ENCODE data around the gene NOL11.

DNA sequence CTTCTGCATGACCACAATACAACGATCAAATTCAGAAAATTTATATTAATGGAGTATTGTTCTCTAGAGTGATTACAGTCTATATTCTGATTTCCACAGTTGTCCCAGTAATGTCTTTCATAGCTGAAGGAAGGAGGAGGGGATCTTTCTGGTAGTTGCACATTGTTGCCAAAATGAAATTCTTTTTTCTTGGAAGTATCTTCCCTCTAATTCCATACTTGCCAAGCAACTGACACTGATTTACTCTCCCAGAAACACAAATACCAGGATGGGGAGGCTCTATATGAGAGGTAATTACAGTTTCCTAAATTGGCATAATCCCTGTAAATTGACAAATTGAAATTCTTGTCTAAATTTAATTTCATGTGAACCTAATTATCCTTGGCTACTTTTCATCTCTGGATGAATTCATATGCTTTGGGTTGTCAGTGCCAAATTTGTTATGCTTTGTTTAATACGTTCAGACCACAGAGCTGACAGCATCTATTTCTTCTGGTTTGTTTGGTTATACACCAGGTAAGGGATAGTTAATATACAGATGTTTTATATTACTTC lies 30.0 kb downstream of the NOL11 start:
- TF ChIP-seq FOXJ3 (CRISPR knock-in tag; IDR thresholded peaks at IDR 0.05; ENCODE audit: borderline replicate concordance) (no peak), ZBTB21 (CRISPR knock-in tag; IDR thresholded peaks at IDR 0.05; ENCODE audit: borderline replicate concordance) (no peak), SP1 (CRISPR knock-in tag; conservative IDR thresholded peaks at IDR 0.05) (no peak), ATF1 (CRISPR knock-in tag; IDR thresholded peaks at IDR 0.05) (no peak), TEAD1 (CRISPR knock-in tag; IDR thresholded peaks at IDR 0.05) (no peak), NFATC4 (CRISPR knock-in tag; IDR thresholded peaks at IDR 0.05) (no peak), CREB1 (CRISPR knock-in tag; IDR thresholded peaks at IDR 0.05) (no peak), ZNF416 (CRISPR knock-in tag; IDR thresholded peaks at IDR 0.05) (no peak)
- TF ChIP-seq, protein P1, sequence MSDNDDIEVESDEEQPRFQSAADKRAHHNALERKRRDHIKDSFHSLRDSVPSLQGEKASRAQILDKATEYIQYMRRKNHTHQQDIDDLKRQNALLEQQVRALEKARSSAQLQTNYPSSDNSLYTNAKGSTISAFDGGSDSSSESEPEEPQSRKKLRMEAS (CRISPR knock-in tag; IDR thresholded peaks at IDR 0.05): no peak
- TF ChIP-seq, protein P2, sequence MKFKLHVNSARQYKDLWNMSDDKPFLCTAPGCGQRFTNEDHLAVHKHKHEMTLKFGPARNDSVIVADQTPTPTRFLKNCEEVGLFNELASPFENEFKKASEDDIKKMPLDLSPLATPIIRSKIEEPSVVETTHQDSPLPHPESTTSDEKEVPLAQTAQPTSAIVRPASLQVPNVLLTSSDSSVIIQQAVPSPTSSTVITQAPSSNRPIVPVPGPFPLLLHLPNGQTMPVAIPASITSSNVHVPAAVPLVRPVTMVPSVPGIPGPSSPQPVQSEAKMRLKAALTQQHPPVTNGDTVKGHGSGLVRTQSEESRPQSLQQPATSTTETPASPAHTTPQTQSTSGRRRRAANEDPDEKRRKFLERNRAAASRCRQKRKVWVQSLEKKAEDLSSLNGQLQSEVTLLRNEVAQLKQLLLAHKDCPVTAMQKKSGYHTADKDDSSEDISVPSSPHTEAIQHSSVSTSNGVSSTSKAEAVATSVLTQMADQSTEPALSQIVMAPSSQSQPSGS (CRISPR knock-in tag; IDR thresholded peaks at IDR 0.05; ENCODE audit: borderline replicate concordance, low read depth): no peak
- TF ChIP-seq, protein P3, sequence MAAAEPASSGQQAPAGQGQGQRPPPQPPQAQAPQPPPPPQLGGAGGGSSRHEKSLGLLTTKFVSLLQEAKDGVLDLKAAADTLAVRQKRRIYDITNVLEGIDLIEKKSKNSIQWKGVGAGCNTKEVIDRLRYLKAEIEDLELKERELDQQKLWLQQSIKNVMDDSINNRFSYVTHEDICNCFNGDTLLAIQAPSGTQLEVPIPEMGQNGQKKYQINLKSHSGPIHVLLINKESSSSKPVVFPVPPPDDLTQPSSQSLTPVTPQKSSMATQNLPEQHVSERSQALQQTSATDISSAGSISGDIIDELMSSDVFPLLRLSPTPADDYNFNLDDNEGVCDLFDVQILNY (CRISPR knock-in tag; IDR thresholded peaks at IDR 0.05): no peak
- TF ChIP-seq, protein P4, sequence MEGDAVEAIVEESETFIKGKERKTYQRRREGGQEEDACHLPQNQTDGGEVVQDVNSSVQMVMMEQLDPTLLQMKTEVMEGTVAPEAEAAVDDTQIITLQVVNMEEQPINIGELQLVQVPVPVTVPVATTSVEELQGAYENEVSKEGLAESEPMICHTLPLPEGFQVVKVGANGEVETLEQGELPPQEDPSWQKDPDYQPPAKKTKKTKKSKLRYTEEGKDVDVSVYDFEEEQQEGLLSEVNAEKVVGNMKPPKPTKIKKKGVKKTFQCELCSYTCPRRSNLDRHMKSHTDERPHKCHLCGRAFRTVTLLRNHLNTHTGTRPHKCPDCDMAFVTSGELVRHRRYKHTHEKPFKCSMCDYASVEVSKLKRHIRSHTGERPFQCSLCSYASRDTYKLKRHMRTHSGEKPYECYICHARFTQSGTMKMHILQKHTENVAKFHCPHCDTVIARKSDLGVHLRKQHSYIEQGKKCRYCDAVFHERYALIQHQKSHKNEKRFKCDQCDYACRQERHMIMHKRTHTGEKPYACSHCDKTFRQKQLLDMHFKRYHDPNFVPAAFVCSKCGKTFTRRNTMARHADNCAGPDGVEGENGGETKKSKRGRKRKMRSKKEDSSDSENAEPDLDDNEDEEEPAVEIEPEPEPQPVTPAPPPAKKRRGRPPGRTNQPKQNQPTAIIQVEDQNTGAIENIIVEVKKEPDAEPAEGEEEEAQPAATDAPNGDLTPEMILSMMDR (IDR thresholded peaks at IDR 0.05): no peak
- TF ChIP-seq, protein P5, sequence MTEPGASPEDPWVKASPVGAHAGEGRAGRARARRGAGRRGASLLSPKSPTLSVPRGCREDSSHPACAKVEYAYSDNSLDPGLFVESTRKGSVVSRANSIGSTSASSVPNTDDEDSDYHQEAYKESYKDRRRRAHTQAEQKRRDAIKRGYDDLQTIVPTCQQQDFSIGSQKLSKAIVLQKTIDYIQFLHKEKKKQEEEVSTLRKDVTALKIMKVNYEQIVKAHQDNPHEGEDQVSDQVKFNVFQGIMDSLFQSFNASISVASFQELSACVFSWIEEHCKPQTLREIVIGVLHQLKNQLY (CRISPR knock-in tag; IDR thresholded peaks at IDR 0.05): no peak
- TF ChIP-seq, protein P6, sequence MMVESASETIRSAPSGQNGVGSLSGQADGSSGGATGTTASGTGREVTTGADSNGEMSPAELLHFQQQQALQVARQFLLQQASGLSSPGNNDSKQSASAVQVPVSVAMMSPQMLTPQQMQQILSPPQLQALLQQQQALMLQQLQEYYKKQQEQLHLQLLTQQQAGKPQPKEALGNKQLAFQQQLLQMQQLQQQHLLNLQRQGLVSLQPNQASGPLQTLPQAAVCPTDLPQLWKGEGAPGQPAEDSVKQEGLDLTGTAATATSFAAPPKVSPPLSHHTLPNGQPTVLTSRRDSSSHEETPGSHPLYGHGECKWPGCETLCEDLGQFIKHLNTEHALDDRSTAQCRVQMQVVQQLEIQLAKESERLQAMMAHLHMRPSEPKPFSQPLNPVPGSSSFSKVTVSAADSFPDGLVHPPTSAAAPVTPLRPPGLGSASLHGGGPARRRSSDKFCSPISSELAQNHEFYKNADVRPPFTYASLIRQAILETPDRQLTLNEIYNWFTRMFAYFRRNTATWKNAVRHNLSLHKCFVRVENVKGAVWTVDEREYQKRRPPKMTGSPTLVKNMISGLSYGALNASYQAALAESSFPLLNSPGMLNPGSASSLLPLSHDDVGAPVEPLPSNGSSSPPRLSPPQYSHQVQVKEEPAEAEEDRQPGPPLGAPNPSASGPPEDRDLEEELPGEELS (CRISPR knock-in tag; IDR thresholded peaks at IDR 0.05): no peak

Data from WTC11 (cell line).